GOT3 (cell line): ENCODE measurements around the gene COX8C.

Source experiments
- DNase-seq: peaks from one replicate; lab custom pipeline; 2025; ENCODE audit warnings: mixed read lengths; lab: John Stamatoyannopoulos, UW

Gene COX8C

GRCh38 chr14:93346926-93347721 lies at the start of gene COX8C:
TSS of gene COX8C (plus strand) at chr14:93347182. CDS start at chr14:93347269, 87 bp downstream.
- no peak for DNase-seq

DNA sequence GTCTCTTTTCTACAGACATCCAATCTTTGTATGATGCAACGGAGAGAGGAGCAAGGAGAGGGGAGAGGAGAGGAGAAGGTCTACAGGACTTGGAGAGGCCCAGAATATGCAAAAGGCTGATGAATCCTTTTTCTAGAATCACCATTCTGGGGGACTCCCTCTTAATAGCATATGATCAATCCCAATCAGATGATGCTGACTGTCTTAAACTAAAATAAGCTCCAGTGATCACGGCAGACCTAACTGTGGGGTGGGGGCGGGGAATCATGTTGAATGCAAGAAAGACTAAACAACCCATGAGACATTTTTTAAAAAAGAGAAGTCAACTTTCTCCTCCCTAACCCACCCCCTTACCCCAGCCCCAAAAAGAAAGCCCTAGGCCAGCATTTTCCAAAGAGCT lies 47.6 kb upstream of the COX8C start:
- no peak for DNase-seq

- no peak for DNase-seq
These were observed 47.1 kb upstream of the COX8C start for GRCh38 chr14:93299866-93300265.

DNA sequence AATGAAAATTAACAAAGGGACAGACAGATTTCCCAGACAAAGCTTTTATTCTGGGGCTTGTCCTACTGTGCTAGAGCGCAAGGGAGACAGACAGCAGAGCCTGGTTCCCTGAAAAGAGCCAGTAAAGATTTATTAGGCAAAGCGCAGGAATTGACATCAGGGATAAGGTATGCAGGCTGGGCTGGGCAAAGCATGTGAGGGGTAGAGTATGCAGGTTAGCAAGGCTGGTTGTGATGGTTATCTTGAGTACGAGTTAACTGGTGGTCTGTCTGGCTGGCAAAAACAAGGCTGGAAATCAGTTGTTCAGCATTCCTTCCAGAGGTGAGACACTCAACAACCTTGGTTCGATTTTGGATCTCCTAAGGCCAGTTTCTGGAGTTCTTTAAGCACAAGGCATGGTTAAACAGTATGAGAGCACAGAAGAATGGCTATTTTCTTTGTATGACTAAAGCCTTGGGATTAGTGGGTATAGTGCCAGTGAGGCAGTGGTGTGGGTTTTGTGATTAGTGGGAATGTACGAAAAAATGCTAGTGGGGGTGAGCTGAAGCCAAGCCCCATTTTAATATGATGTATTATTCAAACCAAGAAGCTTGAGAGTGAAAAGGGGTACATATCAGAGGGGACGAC lies 45.0 kb upstream of the COX8C start:
- DNase-seq, result no peak

DNA sequence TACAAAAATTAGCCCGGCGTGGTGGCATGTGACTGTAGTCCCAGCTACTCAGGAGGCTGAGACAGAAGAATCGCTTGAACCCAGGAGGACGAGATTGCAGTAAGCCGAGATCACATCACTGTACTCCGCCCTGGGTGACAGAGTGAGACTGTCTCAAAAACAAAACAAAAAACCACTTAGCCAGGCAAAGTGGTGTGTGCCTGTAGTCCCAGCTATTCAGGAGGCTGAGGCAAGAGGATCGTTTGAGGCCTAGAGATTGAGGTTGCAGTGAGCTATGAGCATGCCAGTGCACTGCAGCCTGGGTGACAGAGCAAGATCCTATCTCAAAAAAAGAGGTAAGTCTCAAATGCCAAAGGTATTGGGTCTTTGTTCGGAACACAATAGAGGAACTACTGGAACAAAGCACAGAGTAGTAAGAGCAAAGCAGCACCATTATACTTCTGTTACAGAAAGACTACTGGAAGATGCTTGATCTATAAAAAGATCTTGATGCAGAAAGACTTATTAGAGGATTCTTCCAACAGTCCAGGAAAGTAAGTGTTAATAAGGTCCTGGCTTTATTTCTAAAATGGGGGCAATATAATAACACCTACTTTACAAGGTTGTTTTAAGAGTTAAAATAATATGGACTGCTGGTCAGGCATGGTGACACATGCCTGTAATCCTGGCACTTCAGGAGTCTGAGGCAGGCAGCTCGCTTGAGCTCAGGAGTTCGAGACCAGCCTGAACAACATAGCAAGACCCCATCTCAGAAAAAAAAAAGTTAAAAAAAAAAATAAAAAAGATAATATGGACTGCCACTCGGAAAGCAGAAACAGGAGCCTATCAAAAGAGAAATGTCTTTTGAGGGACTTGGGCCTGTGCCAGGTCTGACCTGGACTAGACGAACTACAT lies 44.0 kb upstream of the COX8C start:
- DNase-seq, result no peak

GRCh38 chr14:93303659-93304058 lies 43.3 kb upstream of the COX8C start:
- DNase-seq, result no peak

- no peak for DNase-seq
These were observed 42.2 kb upstream of the COX8C start for GRCh38 chr14:93304771-93305170.

- no peak for DNase-seq
These were observed 41.1 kb upstream of the COX8C start for GRCh38 chr14:93305725-93306418.

- DNase-seq, result no peak
These were observed 40.2 kb upstream of the COX8C start for GRCh38 chr14:93306812-93307211.

GRCh38 chr14:93308686-93309345 lies 38.2 kb upstream of the COX8C start:
- DNase-seq, result no peak

GRCh38 chr14:93309427-93309966 lies 37.5 kb upstream of the COX8C start:
- DNase-seq, result no peak

- no peak for DNase-seq
These were observed 35.9 kb upstream of the COX8C start for GRCh38 chr14:93311082-93311481.

- DNase-seq, result no peak
These were observed 31.4 kb upstream of the COX8C start for GRCh38 chr14:93315575-93315974.

GRCh38 chr14:93316716-93317115 lies 30.3 kb upstream of the COX8C start:
- DNase-seq, result no peak

- DNase-seq, result no peak
These were observed 29.6 kb upstream of the COX8C start for GRCh38 chr14:93317210-93317874.

DNA sequence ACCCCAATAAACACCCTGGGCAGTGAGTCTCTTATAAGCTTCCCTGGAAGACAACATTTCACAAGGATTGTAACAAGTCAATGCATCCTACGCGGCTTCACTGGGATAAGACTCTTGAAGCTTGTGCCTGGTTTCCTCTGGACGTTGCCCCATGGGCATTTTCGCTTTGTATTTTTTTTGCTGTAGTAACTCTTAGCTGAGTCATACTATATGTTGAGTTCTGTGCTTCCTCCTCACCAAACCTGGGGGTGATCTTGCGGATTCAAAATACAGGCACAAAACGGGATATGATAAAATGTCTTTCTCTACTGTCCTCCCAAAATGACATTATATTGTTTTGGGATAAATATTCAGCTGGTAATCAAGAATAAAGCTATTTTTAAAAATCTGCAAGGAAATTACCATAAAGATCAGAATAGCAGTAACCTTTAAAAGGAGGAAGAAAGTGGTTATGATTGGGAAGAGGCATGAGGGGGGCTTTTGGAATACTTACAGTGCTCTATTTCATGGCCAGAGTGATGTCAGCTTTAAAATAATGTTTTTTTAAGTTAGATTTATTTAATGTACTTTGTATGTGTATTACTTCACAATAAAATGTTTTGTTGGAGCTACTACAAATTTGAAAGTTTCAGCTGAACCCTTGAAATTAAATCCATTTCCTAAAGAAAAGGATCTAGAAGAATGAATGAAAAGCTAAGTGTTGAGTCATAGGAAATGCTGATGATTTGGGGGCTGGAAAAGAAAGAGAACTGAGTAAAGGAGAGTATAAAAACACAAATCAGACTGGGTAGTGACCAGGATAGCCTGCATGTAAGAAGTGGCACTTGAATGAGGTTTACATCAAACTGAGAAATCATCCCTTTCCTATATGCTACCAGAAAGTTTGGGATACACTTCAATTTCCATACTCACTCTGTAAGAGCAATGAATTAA lies 28.8 kb upstream of the COX8C start:
- DNase-seq, result no peak

- no peak for DNase-seq
These were observed 28.1 kb upstream of the COX8C start for GRCh38 chr14:93318927-93319326.

- no peak for DNase-seq
These were observed 27.5 kb upstream of the COX8C start for GRCh38 chr14:93319494-93319893.

- DNase-seq, result no peak
These were observed 27.0 kb upstream of the COX8C start for GRCh38 chr14:93319958-93320357.
